ENCODE measurements around the gene TAPBPL.
"Not testable (repeated sequence)": the region's sequence is repeated elsewhere in the genome, so short reads cannot be mapped to it uniquely, and the experiment has no call there.

The TAPBPL gene

GRCh38 chr12:6469609-6470374 is 17.9 kb downstream of the TAPBPL start:
- DNase-seq (ENCODE audit: low read depth): no peak
- H3K4me3 ChIP-seq (ENCODE audit: low read depth, low read length): peak overlapping the region; percentile 57
- no peak for TF ChIP-seq CTCF (IDR thresholded peaks at IDR 0.05; ENCODE audit: insufficient read depth, low read depth, low read length, missing control alignments)

DNA sequence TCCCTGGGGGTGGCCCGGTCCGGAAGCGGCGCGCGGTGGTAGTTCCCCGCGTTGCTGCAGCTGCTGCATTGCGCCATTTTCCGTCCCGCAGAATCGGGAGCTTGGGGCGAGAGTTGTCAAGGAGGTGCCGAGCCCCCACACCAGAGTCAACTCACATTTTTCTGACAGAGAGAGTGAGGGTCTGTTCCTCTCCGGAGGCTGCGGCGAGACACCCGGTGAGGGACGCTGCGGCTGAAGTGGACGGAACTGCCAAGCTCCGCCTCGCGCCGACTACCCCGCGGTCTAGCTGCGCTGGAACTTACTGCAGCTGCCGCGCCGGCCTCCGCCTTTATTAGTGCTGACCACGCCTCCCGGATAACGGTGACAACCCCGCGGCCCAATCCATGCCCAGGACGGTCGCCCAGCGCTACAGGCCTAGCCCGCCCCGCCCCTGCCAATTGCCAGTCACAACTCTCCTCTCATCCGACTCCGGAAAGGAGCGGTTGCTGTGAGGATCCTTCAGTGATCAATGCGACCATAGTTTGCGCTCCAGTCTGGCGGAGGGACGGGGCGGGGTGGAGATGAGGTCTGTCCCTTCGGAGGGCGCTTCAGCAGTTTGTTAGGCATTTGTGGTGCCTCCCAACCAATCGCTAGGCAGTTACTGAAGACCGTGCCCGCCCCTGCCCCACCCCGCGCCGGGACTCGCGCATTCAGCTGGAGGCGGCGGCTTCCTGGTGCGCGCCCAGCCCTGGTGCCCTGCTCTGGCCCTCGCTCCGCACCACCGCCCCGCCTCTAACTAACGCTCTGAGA is 18.7 kb downstream of the TAPBPL start, which contains the start of gene VAMP1:
TSS of gene VAMP1 (minus strand) at position 303 of the 789 bp plus-strand sequence. CDS start at position 157, 146 bp downstream.
- H3K4me3 ChIP-seq (ENCODE audit: low read depth, low read length): peak within 1 kb of the TSS; percentile 57
- peak; percentile 98 for DNase-seq (ENCODE audit: low read depth)
- no peak for TF ChIP-seq CTCF (IDR thresholded peaks at IDR 0.05; ENCODE audit: insufficient read depth, low read depth, low read length, missing control alignments)

DNA sequence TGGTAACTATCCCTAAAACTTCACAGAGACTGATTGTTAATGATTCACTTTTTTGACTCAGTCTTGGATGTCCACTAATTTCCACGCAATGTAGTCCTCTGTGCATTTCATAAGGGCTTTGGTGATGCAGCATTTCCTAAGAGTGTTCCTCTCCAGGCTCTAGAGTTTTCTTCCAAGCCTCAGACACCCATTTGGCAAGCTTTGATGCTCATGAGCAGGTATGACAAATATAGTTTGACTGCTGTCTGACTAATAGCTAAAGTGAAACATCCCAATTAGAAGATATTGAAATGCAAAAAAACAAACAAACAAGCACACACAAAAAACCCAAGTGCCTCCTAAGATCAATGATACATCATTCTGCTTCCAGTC is 20.1 kb downstream of the TAPBPL start:
- no peak for TF ChIP-seq CTCF (IDR thresholded peaks at IDR 0.05; ENCODE audit: insufficient read depth, low read depth, low read length, missing control alignments)
- no peak for DNase-seq (ENCODE audit: low read depth)
- no peak overlapping the region for H3K4me3 ChIP-seq (ENCODE audit: low read depth, low read length)

- H3K4me3 ChIP-seq (ENCODE audit: low read depth, low read length): no peak overlapping the region
- DNase-seq (ENCODE audit: low read depth): no peak
- no peak for TF ChIP-seq CTCF (IDR thresholded peaks at IDR 0.05; ENCODE audit: insufficient read depth, low read depth, low read length, missing control alignments)
Observed at GRCh38 chr12:6472491-6472890, 20.6 kb downstream of the TAPBPL start.

GRCh38 chr12:6475233-6475975 is 23.6 kb downstream of the TAPBPL start:
- DNase-seq (ENCODE audit: low read depth); H3K4me3 ChIP-seq (ENCODE audit: low read depth, low read length): not testable (repeated sequence)

DNA sequence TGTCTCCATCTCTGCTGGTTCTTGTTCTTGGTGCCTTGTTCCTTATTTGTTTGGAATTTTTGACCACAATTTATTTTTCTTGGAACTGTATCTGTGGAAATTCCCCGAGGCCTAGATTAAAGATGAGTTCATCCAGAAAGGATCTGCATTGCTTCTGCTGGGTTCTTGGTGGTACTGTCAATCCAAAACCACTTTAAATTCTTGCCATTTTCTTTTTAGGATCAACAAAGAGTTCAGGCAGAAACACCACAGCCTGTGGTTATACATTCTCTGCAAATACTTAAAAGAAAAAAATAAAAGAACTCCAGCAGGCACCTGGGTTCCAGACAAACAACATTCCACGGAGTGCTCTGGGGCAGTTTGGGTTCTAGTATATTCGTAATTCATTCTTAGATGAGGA is 24.6 kb downstream of the TAPBPL start:
- no peak for DNase-seq (ENCODE audit: low read depth)
- no peak for TF ChIP-seq CTCF (IDR thresholded peaks at IDR 0.05; ENCODE audit: insufficient read depth, low read depth, low read length, missing control alignments)
- H3K4me3 ChIP-seq (ENCODE audit: low read depth, low read length): no peak overlapping the region

DNA sequence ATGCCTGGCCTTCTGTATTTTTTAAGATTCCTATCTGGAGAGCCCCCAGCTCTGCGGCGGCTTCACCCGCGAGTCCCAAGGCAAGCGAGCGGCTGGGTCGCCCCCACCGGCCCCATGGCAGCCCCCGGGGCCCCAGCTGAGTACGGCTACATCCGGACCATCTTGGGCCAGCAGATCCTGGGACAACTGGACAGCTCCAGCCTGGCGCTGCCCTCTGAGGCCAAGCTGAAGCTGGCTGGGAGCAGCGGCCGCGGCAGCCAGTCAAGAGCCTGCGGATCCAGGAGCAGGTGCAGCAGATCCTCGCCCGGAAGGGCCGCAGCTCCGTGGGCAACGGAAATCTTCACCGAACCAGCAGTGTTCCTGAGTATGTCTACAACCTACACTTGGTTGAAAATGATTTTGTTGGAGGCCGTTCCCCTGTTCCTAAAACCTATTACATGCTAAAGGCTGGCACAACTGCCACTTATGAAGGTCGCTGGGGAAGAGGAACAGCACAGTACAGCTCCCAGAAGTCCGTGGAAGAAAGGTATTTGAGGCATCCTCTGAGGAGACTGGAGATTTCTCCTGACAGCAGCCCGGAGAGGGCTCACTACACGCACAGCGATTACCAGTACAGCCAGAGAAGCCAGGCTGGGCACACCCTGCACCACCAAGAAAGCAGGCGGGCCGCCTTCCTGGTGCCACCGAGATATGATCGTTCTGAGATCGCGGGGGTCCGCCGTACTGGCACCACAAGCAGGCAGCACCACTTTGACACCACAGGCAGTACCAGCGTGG is 25.9 kb downstream of the TAPBPL start:
- not testable (repeated sequence) for H3K4me3 ChIP-seq (ENCODE audit: low read depth, low read length); DNase-seq (ENCODE audit: low read depth)

Measured in GM12865 (cell line).